ENCODE measurements around the gene JUN. TPM values are rescaled to one million over a fixed set of nuclear protein-coding genes. Genes with fewer than 3 reads are reported as not detected.

JUN gene
- 100 to 1,000 TPM; 119 to 880 (median 379) TPM for total RNA-seq

- Histone ChIP-seq H3K27me3 (no peaks in the 10 kb centered on the region), H3K36me3 (no peaks in the 10 kb centered on the region), H3K4me3 (peak within 1 kb of the TSS; percentile 80 to 93 (median 92)), H3K4me1 (no peaks in the 10 kb centered on the region), H3K27ac (peak within 1 kb of the TSS; percentile 98 to 100), H3K9me3 (peaks cover 0 to 5% of the 10 kb centered on the region in 2 donors)
- peak; percentile 99 for DNase-seq (ENCODE audit: low spot score in 2 of 2)
- intact Hi-C loops (cut with DNase I; ENCODE audit: low total_unique reads): no loop called here
- TF ChIP-seq POLR2A (IDR thresholded peaks at IDR 0.05): peak; percentile 94
- peak in 2 of 3 donors; percentile 10 to 28 for TF ChIP-seq CTCF (IDR thresholded peaks at IDR 0.05)
- peak; percentile 100 for TF ChIP-seq POLR2AphosphoS5 (IDR thresholded peaks at IDR 0.05)
Measured at GRCh38 chr1:58783993-58784757, at the start of gene JUN. JUN (minus strand) TSS chr1:58784047; CDS start chr1:58783070, 977 bp downstream.

- Histone ChIP-seq H3K4me3 (no peak overlapping the region), H3K9me3 (no peaks in the 10 kb centered on the region), H3K36me3 (no peaks in the 10 kb centered on the region), H3K27ac (no peak overlapping the region), H3K27me3 (no peaks in the 10 kb centered on the region), H3K4me1 (no peaks in the 10 kb centered on the region)
- DNase-seq (ENCODE audit: low spot score in 2 of 2): no peak
- intact Hi-C loops (cut with DNase I; ENCODE audit: low total_unique reads): no loop called here
- TF ChIP-seq POLR2AphosphoS5 (IDR thresholded peaks at IDR 0.05): no peak
- TF ChIP-seq POLR2A (IDR thresholded peaks at IDR 0.05): no peak
- no peak for TF ChIP-seq CTCF (IDR thresholded peaks at IDR 0.05)
Measured at GRCh38 chr1:58833166-58833565, 49.3 kb upstream of the JUN start.

GRCh38 chr1:58830291-58830690 lies 46.4 kb upstream of the JUN start:
- no peak for DNase-seq (ENCODE audit: low spot score in 2 of 2)
- intact Hi-C loops (cut with DNase I; ENCODE audit: low total_unique reads): no loop called here
- H3K36me3 ChIP-seq: no peaks in the 10 kb centered on the region
- TF ChIP-seq POLR2A (IDR thresholded peaks at IDR 0.05) (no peak), CTCF (IDR thresholded peaks at IDR 0.05) (no peak), POLR2AphosphoS5 (IDR thresholded peaks at IDR 0.05) (no peak)
- H3K9me3 ChIP-seq: no peaks in the 10 kb centered on the region
- no peaks in the 10 kb centered on the region for H3K4me1 ChIP-seq
- H3K27me3 ChIP-seq: no peaks in the 10 kb centered on the region
- no peak overlapping the region for H3K4me3 ChIP-seq
- no peak overlapping the region for H3K27ac ChIP-seq

DNA sequence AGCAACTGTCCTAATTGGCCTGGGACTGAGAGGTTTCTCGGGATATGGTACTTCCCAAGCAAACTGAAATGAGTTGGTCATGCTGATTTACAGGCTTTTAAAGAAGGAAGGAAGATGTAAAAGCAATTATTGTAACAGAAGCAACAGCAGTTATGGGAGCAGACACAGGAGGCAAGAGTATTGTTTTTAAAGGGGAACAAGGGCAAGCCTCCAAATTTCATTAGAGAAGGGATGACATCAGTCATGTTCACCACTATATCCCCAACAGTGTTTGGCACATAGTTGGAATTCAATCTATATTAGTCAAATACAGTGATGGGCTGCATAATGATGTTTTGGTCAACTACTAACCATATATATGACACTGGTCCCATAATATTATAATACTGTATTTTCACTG lies 46.0 kb upstream of the JUN start:
- intact Hi-C loops (cut with DNase I; ENCODE audit: low total_unique reads): no loop called here
- H3K36me3 ChIP-seq: no peaks in the 10 kb centered on the region

More for the DNA sequence above, 46.0 kb upstream of the JUN start:
- Histone ChIP-seq H3K9me3 (no peaks in the 10 kb centered on the region), H3K4me1 (no peaks in the 10 kb centered on the region), H3K4me3 (no peak overlapping the region), H3K27me3 (no peaks in the 10 kb centered on the region), H3K27ac (no peak overlapping the region)
- TF ChIP-seq POLR2A (IDR thresholded peaks at IDR 0.05) (no peak), CTCF (IDR thresholded peaks at IDR 0.05) (no peak), POLR2AphosphoS5 (IDR thresholded peaks at IDR 0.05) (no peak)
- DNase-seq (ENCODE audit: low spot score in 2 of 2): no peak

Measured in breast epithelium (tissue), 4 donors.